ENCODE data around the gene ANGPTL4.
"Not testable (repeated sequence)": the region's sequence is repeated elsewhere in the genome, so short reads cannot be mapped to it uniquely, and the experiment has no call there.

Gene ANGPTL4

GRCh38 chr19:8349629-8350372 is 14.2 kb upstream of the ANGPTL4 start:
- H3K36me3 ChIP-seq (ENCODE audit: insufficient read depth, low read length); H3K79me2 ChIP-seq (ENCODE audit: control insufficient read depth, insufficient read depth, low read length, unreplicated experiment); H3K4me3 ChIP-seq (ENCODE audit: low read depth, low read length); H3K27ac ChIP-seq (ENCODE audit: low read depth, low read length); H3K4me1 ChIP-seq (ENCODE audit: control insufficient read depth, insufficient read depth, low read length, unreplicated experiment); H3K27me3 ChIP-seq (ENCODE audit: insufficient read depth, low read length); H2AFZ ChIP-seq (ENCODE audit: low read length, unreplicated experiment): not testable (repeated sequence)

GRCh38 chr19:8352134-8352827 is 11.7 kb upstream of the ANGPTL4 start:
- H3K4me1 ChIP-seq (ENCODE audit: control insufficient read depth, insufficient read depth, low read length, unreplicated experiment), result peaks cover 18% of the 10 kb centered on the region
- H3K27ac ChIP-seq (ENCODE audit: low read depth, low read length), result no peak overlapping the region
- no peaks in the 10 kb centered on the region for H3K36me3 ChIP-seq (ENCODE audit: insufficient read depth, low read length)
- H3K79me2 ChIP-seq (ENCODE audit: control insufficient read depth, insufficient read depth, low read length, unreplicated experiment), result no peaks in the 10 kb centered on the region
- H3K4me3 ChIP-seq (ENCODE audit: low read depth, low read length), result peak overlapping the region; percentile 55
- no peaks in the 10 kb centered on the region for H3K27me3 ChIP-seq (ENCODE audit: insufficient read depth, low read length)
- peak overlapping the region; percentile 12 for H2AFZ ChIP-seq (ENCODE audit: low read length, unreplicated experiment)

GRCh38 chr19:8352845-8353244 is 11.1 kb upstream of the ANGPTL4 start:
- H3K4me1 ChIP-seq (ENCODE audit: control insufficient read depth, insufficient read depth, low read length, unreplicated experiment), result peaks cover 18% of the 10 kb centered on the region
- not testable (repeated sequence) for H3K4me3 ChIP-seq (ENCODE audit: low read depth, low read length); H3K27ac ChIP-seq (ENCODE audit: low read depth, low read length); H3K27me3 ChIP-seq (ENCODE audit: insufficient read depth, low read length); H3K79me2 ChIP-seq (ENCODE audit: control insufficient read depth, insufficient read depth, low read length, unreplicated experiment); H3K36me3 ChIP-seq (ENCODE audit: insufficient read depth, low read length); H2AFZ ChIP-seq (ENCODE audit: low read length, unreplicated experiment)

GRCh38 chr19:8355631-8356402 is 8.1 kb upstream of the ANGPTL4 start:
- Histone ChIP-seq H2AFZ (ENCODE audit: low read length, unreplicated experiment) (no peak overlapping the region), H3K27ac (ENCODE audit: low read depth, low read length) (peak overlapping the region; percentile 98), H3K4me1 (ENCODE audit: control insufficient read depth, insufficient read depth, low read length, unreplicated experiment) (peaks cover 24% of the 10 kb centered on the region), H3K36me3 (ENCODE audit: insufficient read depth, low read length) (no peaks in the 10 kb centered on the region), H3K27me3 (ENCODE audit: insufficient read depth, low read length) (no peaks in the 10 kb centered on the region), H3K79me2 (ENCODE audit: control insufficient read depth, insufficient read depth, low read length, unreplicated experiment) (no peaks in the 10 kb centered on the region), H3K4me3 (ENCODE audit: low read depth, low read length) (peak overlapping the region; percentile 47; the same call in 1 of the 2 replicates)

- Histone ChIP-seq H3K79me2 (ENCODE audit: control insufficient read depth, insufficient read depth, low read length, unreplicated experiment) (no peaks in the 10 kb centered on the region), H3K4me3 (ENCODE audit: low read depth, low read length) (no peak overlapping the region), H3K27ac (ENCODE audit: low read depth, low read length) (peak overlapping the region; percentile 98), H3K4me1 (ENCODE audit: control insufficient read depth, insufficient read depth, low read length, unreplicated experiment) (peaks cover 27% of the 10 kb centered on the region), H3K36me3 (ENCODE audit: insufficient read depth, low read length) (no peaks in the 10 kb centered on the region), H2AFZ (ENCODE audit: low read length, unreplicated experiment) (no peak overlapping the region), H3K27me3 (ENCODE audit: insufficient read depth, low read length) (no peaks in the 10 kb centered on the region)
These were observed 6.9 kb upstream of the ANGPTL4 start for GRCh38 chr19:8357007-8357521.

GRCh38 chr19:8358948-8359347 is 5.0 kb upstream of the ANGPTL4 start:
- Histone ChIP-seq H2AFZ (ENCODE audit: low read length, unreplicated experiment) (no peak overlapping the region), H3K4me3 (ENCODE audit: low read depth, low read length) (no peak overlapping the region), H3K27ac (ENCODE audit: low read depth, low read length) (no peak overlapping the region), H3K79me2 (ENCODE audit: control insufficient read depth, insufficient read depth, low read length, unreplicated experiment) (no peaks in the 10 kb centered on the region), H3K4me1 (ENCODE audit: control insufficient read depth, insufficient read depth, low read length, unreplicated experiment) (peaks cover 34% of the 10 kb centered on the region), H3K36me3 (ENCODE audit: insufficient read depth, low read length) (no peaks in the 10 kb centered on the region), H3K27me3 (ENCODE audit: insufficient read depth, low read length) (no peaks in the 10 kb centered on the region)

GRCh38 chr19:8360196-8360595 is 3.8 kb upstream of the ANGPTL4 start:
- H2AFZ ChIP-seq (ENCODE audit: low read length, unreplicated experiment), result no peak overlapping the region
- H3K27ac ChIP-seq (ENCODE audit: low read depth, low read length), result no peak overlapping the region
- peaks cover 29% of the 10 kb centered on the region for H3K4me1 ChIP-seq (ENCODE audit: control insufficient read depth, insufficient read depth, low read length, unreplicated experiment)
- H3K27me3 ChIP-seq (ENCODE audit: insufficient read depth, low read length), result no peaks in the 10 kb centered on the region
- no peak overlapping the region for H3K4me3 ChIP-seq (ENCODE audit: low read depth, low read length)
- peaks cover 7% of the 10 kb centered on the region for H3K79me2 ChIP-seq (ENCODE audit: control insufficient read depth, insufficient read depth, low read length, unreplicated experiment)
- no peaks in the 10 kb centered on the region for H3K36me3 ChIP-seq (ENCODE audit: insufficient read depth, low read length)

- H3K36me3 ChIP-seq (ENCODE audit: insufficient read depth, low read length), result no peaks in the 10 kb centered on the region
- H3K4me3 ChIP-seq (ENCODE audit: low read depth, low read length), result peak overlapping the region; percentile 55
- peak overlapping the region; percentile 98 for H3K27ac ChIP-seq (ENCODE audit: low read depth, low read length)
- H3K79me2 ChIP-seq (ENCODE audit: control insufficient read depth, insufficient read depth, low read length, unreplicated experiment), result peaks cover 18% of the 10 kb centered on the region
- no peak overlapping the region for H2AFZ ChIP-seq (ENCODE audit: low read length, unreplicated experiment)
- H3K4me1 ChIP-seq (ENCODE audit: control insufficient read depth, insufficient read depth, low read length, unreplicated experiment), result peaks cover 27% of the 10 kb centered on the region
- H3K27me3 ChIP-seq (ENCODE audit: insufficient read depth, low read length), result no peaks in the 10 kb centered on the region
These were observed 1.8 kb upstream of the ANGPTL4 start for GRCh38 chr19:8361921-8362793.

GRCh38 chr19:8366121-8366581 is 2.2 kb downstream of the ANGPTL4 start:
- H3K27me3 ChIP-seq (ENCODE audit: insufficient read depth, low read length), result no peaks in the 10 kb centered on the region
- peak overlapping the region; percentile 72 for H3K4me3 ChIP-seq (ENCODE audit: low read depth, low read length)
- H3K79me2 ChIP-seq (ENCODE audit: control insufficient read depth, insufficient read depth, low read length, unreplicated experiment), result peaks cover 18% of the 10 kb centered on the region
- no peaks in the 10 kb centered on the region; the same call in 1 of the 2 replicates for H3K36me3 ChIP-seq (ENCODE audit: insufficient read depth, low read length)
- H2AFZ ChIP-seq (ENCODE audit: low read length, unreplicated experiment), result no peak overlapping the region
- peak overlapping the region; percentile 16; the same call in 1 of the 2 replicates for H3K27ac ChIP-seq (ENCODE audit: low read depth, low read length)
- H3K4me1 ChIP-seq (ENCODE audit: control insufficient read depth, insufficient read depth, low read length, unreplicated experiment), result peaks cover 33% of the 10 kb centered on the region

GRCh38 chr19:8366961-8367326 is 3.0 kb downstream of the ANGPTL4 start:
- H3K27me3 ChIP-seq (ENCODE audit: insufficient read depth, low read length), result no peaks in the 10 kb centered on the region
- peak overlapping the region; percentile 67 for H3K27ac ChIP-seq (ENCODE audit: low read depth, low read length)
- no peaks in the 10 kb centered on the region; the same call in 1 of the 2 replicates for H3K36me3 ChIP-seq (ENCODE audit: insufficient read depth, low read length)
- H3K4me3 ChIP-seq (ENCODE audit: low read depth, low read length), result peak overlapping the region; percentile 72
- H3K79me2 ChIP-seq (ENCODE audit: control insufficient read depth, insufficient read depth, low read length, unreplicated experiment), result peaks cover 18% of the 10 kb centered on the region
- no peak overlapping the region for H2AFZ ChIP-seq (ENCODE audit: low read length, unreplicated experiment)
- H3K4me1 ChIP-seq (ENCODE audit: control insufficient read depth, insufficient read depth, low read length, unreplicated experiment), result peaks cover 30% of the 10 kb centered on the region
